ENCODE results near the gene OTP. TPM values are rescaled to one million over a fixed set of nuclear protein-coding genes. Genes with fewer than 3 reads are reported as not detected.
A peak's percentile ranks its signal among the peaks of the same experiment; 100 is the strongest.

OTP gene
- total RNA-seq, 2 donors from 2014 or later = not detected

DNA sequence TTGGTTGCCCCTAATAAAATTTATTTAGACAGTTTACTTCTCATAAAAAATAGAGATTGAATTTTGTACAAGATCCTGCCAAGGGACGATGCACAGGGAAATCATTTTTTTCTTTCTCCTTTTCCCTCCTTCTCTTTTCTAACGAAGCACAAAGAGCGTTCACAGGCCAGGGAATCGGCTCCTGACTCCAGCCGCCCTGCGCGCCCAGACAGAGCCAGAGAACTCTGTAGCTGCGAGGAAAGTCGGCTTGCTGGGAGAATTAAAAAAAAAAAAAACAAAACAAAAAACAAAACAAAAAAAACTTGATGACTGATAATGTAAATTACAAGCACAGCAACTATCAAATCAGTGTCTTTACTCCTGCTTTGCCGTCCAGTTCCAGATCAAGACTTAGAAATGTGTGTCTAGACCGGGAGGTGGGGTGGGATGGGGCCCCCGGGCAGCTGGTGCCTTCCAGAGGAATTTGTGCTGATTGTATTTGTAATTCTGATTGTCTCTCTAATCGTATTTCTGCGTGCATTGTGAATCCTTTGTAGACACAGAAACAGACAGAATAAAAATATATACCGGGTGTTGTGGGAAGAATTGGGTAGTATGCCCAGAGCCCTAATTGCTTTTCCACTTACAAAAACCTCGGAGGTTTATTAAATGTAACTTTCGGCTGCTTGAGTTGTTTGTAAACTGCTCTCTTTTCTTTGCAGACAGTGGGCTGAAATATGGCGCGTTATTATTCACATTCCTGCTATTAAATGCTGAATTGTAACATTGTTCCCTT, 3.6 kb upstream of the OTP start:
- no peak for DNase-seq (ENCODE audit: low spot score)
- intact Hi-C loops (cut with DNase I) = no loop called here

DNA sequence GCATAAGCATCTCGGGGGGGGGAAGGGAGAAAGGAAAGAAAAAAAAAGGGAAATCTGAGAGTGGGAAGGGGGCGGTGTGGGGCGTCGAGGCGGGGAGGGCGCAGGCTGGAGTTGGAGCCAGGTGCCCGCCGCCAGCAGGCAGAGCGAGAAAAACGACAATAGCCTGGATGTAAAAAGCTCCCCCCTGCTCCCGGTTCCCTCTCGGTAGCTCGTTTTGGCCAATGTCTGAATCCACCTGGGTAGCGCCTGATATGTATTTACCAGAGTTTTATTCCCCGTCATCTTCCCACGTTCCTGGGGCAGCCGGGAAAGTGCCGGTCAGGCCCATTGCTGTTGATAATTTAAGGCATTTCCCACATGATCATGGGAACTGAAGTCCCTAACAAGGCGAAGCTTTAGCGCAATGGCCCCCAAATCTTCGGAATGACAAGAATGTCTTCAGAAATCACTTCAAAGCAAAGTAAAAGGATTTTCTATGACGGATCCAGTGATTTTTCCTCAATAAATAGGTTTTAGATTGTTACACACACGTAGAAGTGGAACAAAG, 3.0 kb upstream of the OTP start:
- no peak for DNase-seq (ENCODE audit: low spot score)
- intact Hi-C loops (cut with DNase I) = no loop called here

DNA sequence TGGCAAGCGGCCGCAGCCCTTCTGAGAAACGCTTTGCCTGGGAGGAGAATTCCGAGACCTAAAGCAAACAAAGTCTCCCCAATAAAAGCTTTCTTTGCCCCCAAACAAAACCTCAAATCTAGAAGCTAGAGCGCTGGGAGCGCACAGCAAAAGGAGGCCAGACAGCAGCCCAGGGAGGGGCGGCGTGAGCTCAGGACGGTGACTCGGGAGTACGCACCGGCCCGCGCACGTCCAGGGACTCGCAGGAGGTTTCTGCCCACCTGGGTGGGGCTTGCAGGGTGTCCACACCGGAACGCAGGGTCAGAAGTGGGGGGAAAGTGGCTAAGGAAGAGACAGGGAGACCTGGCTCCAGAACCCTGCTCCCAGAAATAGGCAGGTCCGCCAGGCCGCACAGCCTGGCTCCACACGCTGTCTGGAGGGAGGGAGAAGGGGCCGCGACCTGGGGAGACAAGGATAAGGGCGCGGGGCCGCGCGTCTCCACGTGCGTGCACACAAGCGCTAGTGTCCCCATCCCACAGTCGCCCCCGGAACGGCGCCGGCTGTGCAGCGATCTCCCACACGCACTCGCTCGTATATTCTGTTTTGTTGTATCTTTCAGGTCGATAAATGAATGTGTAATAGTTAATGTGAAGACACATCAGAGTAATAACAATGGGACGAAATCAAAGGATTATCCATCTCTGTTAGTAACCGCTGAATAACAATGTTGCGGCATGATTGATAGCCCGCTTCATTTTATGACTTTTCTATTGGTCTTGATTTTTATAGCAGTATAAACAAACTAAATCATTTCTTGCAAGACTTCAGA, 2.3 kb upstream of the OTP start:
- no peak for DNase-seq (ENCODE audit: low spot score)
- intact Hi-C loops (cut with DNase I) = no loop called here

DNA sequence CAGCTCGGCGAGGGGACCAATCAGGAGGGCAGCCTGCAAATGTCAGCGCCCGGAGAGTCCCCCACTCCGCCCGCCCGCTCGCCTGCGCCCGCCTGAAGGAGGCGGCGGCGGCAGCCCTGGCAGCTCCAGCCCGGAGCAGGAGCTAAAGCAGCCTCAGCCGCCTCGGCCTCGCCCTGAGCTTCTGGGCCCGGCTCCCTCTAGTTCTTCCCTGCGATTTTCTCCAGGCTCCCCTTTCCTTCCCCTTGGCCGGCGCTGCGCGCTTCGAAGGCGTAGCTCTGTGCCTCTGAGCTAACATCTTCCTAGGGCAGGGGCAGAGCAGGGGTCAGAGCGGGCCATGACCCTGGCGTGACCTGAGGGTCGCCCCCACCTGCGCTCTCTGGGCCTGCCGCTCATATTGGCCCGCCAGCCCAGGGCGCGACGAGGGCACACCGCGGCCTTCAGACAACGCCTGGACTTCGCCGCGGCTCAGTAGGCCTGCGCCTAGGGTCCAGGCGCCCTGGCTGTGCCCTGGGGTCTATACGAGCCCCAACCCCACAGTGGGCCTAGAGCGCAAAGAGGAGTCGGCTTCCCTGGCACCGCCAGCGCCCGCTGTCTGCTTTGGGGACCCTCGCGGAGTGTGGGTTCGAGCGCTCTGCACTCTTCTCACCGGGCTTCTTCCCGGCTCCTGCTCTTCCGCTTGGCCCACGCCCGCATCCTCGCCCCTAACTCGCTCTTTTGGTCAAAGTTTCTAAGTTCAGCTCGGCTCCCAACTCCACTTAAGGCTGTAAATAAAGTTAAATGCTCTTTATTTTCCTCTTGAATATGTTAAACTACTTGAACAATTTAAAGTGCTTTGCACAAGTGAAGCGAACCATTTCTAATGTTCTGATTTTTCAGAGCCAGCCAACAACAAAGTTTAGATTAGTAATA, 504 bp upstream of the OTP start:
- no peak for DNase-seq (ENCODE audit: low spot score)
- intact Hi-C loops (cut with DNase I) = loop anchor here in 1 of 2 donors (5.0 kb wide), 1 partner anchor 647 kb away; no protein-coding TSS in a partner anchor

DNA sequence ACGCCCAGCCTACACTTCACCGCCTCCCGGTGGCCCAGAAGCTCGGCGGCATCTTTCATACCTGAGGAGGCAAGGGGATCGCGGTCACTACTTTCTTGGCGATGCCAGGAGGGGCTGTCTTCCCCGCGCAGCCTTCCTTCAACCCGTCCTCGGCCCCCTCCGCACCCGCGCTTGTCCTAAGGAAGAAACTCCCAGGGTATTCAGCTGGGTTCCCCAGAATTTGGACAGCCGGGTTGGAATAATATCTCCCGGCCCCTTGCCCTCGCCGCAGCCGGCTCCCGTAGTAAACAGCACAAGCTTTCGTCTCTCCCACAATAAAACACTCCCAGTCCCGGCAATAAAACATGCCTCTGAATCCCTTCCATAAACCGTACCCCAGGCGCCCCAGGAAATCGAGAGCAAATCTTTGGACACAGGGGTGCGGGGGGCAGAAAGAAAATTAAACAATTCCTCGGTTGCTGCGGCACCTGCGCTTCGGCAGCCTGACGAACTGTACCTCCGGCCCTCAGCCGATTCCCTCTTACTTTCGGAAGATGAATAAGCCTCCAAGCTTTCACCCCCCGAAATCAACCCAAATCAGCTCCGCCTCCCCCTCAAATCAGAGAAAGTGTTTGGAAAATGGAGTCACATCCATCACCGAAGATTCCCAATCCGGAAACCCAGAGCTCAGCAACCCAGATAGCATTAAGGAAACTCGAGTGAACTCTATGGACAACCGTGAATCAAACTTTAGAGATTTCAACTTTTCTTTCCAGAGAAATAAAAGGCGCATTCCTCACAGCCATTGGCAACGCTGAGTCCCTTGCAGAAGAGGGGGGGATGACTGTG, 1.1 kb downstream of the OTP start:
- DNase-seq (ENCODE audit: low spot score) = no peak
- intact Hi-C loops (cut with DNase I) = loop anchor here in 1 of 2 donors (5.0 kb wide), 1 partner anchor 645 kb away; no protein-coding TSS in a partner anchor

DNA sequence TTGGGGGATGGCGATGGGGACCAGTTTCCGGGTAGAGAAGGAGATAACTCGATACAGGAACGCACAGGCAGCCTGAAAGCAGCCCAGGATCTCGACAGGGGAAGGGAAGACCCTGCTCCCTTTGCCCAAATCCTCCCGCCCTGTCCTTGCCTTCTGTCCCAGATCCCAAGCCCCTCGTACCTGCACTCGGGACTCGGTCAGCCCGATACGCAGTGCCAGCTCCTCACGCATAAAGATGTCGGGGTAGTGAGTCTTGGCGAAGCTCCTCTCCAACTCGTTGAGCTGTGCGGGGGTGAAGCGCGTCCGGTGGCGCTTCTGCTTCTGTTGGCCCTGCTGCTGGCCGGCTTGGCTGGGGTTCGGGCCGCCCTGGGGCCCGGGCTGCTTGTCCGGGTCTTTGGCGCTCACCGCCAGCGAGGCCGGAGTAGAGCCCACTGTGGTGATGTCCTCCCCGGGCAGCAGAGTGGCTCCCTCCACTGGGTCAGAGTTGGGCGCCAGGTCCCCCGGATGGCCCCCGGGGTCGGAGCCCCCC, 1.8 kb downstream of the OTP start:
- intact Hi-C loops (cut with DNase I) = loop anchor here in 1 of 2 donors (5.0 kb wide), 1 partner anchor 644 kb away; no protein-coding TSS in a partner anchor
- no peak for DNase-seq (ENCODE audit: low spot score)

DNA sequence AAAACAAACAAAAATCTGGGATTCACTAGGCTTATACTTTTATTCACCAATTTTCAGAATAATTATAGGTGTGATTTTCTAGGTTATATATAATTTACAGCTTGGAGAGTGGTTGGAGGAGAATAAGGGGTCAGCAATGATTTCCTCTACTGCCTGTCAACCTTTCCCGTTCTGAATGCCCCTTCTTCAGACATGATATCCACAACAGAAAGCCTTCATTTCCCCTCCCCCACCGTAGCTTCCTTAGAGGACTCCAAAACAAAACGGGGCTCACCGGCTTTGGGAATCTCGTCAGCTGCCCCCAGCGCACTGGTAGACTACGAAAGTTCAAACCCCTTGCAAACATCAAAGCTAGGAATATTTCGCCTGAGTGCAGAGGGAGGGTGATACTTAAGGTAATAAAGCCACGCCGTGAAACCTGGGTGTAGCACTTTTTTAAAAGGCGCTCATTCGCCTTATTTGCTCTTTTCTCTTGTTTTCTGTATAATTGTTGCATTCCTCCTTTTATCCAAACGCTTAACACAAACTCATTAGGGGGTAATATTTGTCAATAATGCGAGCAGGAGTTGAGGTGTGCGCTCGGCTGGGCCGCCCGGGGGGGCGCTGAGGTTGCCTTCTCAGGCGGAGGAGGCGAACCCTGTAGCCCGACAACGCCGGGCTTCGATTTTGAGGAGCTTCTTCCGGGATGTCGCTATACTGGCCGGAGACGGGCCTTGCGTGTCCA, 2.4 kb downstream of the OTP start:
- DNase-seq (ENCODE audit: low spot score) = no peak
- intact Hi-C loops (cut with DNase I) = loop anchor here in 1 of 2 donors (5.0 kb wide), 1 partner anchor 644 kb away; no protein-coding TSS in a partner anchor

DNA sequence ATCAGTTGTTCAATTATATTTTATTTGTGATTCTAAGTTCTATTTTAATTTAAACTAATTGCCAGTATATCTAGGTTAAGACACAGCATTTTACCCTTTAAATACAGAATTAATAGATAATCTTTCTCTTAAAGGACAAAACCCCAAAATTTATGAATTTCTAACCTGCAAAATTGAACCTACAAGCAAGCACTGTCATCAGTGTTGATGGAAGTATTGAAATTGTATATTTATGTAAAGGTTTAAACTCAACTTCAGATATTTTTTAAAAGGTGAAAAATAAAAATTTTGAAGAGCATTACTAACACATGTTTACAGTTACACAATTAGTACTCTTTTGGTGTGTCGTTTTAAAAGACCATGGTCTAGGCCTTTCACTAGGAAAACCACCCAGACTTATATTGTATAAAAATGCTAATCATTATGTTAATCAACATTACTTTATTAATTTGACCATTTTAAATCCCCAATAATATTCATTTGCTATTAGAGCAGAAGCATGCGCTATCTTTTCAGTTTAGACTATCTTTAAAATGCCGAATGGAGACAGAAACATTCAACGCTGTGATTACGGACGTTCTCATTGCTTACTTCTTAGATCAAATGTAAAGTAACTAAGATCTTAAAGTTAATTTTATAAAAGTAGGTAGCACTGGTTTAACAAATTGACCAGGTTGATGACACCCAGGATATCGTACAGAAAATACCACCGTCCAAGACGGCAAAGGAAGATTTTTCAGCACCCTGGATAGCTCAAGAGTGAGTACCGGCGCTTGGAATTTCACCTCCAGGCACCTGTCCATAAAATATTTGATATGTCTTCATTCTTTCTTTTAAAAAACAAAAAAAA, 3.2 kb downstream of the OTP start:
- intact Hi-C loops (cut with DNase I) = loop anchor here in 1 of 2 donors (5.0 kb wide), 1 partner anchor 643 kb away; no protein-coding TSS in a partner anchor
- no peak for DNase-seq (ENCODE audit: low spot score)

DNA sequence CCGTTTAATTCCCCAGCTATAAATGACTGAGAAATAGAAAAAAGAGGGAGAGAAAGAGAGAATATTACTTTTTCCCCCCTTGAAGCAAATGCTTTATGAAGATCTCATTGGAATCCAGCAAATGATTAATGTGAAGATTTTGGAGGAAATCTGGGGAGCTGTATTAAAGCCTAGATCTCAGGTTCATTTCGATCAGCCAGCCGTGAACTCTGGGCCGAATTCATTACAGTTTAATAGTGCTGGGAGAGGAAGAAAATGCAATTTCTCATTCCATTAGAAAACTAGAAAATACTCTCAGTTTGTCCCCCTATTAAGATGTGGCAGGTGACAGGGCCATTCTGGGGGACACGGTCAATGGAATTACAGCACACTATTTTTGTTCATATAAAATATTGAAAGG, 4.8 kb downstream of the OTP start:
- intact Hi-C loops (cut with DNase I) = no loop called here

DNA sequence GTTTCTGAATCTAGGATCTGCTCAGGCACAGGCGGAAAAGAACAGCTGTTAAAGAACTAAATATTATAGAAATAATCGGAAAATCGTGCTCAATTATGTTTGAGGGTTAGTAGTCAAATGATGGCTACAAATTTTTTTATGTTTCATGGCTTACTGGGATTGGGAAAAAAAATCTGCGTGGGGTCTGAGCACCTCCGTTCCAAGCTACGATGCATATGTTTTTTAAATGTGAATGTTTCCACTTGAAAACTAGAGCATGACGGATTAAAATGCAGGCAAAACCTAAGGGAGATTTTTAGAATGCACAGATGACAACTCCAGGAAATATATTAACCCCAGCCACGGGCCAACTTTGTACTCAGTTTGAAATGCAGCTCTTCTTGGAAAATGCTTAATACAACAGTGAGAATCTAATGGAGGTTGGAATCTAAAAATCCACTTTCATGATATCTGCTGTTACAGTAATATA, 5.3 kb downstream of the OTP start:
- intact Hi-C loops (cut with DNase I) = no loop called here
- no peak for DNase-seq (ENCODE audit: low spot score)

More for the DNA sequence above, 4.8 kb downstream of the OTP start:
- no peak for DNase-seq (ENCODE audit: low spot score)

DNA sequence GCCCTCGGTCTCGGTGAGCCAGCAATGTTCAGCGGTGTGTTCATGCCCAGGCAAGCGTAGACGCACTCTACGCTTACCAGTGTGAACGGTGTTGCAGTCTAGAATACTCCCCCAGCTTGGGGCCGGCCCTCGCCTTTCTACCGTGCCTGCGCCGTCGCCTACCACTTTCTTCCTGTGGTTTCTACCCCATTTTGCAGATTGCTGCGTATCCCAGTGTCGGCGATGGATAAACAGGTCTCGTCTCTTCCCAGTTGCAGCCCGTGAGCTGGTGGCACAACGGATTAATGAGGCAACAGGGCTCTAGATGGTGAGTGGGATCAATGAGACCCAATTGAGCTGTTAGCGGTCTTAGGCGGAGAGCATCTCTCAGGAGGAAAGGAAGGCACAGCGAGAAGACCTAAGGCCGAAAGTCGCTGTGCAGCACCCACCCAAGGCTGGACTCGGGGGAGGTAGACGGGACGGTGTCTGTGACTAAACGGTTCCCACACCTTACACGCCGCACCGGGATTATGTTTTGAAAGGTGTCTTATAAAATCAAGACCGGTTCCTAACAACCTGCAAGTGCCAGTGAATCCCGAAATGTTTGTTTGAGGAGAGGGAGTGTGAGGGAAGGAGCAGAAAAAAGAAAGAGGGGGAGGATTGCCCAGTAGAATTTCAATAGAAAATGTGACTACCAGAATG, 5.8 kb downstream of the OTP start:
- no peak for DNase-seq (ENCODE audit: low spot score)
- intact Hi-C loops (cut with DNase I) = no loop called here

DNA sequence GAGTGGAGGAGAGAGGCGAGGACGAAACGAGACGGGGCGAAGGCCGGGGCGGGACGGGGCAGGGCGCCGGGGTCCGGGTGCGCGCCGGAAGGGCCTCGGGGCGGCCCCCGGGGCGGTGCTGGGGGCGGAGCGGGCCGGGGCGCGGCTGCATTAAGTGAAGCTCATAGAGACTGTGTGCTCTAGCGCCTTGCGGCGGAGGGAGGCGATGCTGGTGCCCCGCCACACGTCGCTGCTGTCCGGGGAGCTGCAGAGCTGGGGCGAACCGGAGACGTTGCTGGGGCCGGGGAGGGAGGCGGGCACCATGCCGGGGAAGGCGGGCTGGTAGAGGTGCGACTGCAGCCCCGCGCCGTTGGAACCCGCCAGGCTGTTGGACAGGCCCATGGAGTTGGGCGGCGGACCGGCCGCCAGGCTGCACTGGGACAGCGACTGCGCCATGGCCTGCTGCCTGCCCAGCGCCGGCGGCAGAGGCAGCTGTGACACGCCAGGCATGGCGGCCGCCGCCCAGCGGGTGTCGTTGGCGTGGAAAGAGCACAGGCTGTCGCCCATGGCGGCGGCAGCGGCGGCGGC, 8.3 kb downstream of the OTP start:
- DNase-seq (ENCODE audit: low spot score) = peak; percentile 84
- intact Hi-C loops (cut with DNase I) = no loop called here

DNA sequence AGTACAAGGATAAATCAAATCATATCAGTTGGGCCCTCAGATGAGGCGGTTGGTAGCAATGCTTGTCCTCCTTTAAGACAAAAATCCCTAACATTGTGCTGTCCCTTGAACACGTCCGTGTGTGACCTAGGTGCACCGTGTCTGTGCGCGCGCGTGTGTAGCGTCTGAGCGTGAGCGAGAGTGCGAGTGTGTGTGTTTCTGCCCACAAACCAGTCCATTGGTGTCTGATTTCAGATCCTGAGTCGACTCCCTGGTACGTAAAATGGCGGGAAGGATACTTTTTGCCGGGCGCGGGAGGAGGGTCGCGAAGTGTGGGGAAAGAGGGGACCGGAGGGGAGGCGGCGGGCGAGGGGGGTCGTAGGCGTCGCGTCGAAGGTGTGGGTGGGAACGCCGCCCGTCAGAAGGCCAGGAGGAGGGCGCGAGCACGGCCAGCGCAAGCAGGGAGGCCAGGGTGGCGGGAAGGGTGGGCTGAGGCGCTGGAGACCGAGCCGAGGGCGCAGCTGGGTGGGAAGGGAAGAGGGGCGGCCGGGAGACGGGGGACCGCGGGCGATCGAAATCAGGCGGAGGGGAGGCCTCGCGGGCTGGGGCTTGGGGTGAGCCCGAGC, 8.9 kb downstream of the OTP start:
- DNase-seq (ENCODE audit: low spot score) = no peak
- intact Hi-C loops (cut with DNase I) = no loop called here

DNA sequence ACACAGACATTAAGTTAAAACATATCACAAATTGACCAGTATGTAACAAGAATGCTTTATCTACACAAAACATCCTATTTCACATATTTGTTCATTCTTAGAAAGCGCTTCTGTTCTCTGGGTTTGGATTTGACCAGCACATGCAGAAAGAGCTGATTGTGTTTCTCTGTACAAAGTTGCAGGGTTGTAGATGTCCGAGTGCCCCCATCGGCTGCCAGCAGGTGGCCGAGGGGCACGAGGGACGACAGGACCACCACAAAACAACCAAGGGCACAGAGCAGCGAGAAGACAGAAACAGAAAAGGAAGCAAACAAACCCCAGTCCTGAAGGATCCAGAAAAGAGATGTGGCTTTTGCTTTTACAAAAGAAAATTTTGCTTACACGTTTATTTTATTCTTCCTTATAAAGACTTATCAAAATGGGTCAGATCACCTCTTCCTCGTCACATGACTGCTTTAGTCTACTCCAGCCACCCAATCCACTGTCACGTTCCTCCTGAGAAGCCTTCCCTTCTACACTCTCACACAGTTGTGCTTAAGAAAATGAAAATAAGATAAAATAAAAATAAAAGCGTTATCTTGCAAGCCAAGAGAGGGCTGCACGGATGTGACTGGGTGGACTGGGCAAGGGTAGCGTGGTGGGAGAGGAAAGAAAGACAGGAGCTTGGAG, 9.5 kb downstream of the OTP start:
- DNase-seq (ENCODE audit: low spot score) = no peak
- intact Hi-C loops (cut with DNase I) = no loop called here
